CMK (cell line): ENCODE data around the gene FAM107B.
"Not testable (repeated sequence)": the region's sequence is repeated elsewhere in the genome, so short reads cannot be mapped to it uniquely, and the experiment has no call there.

Source experiments
- DNase-seq: peaks from one replicate; pipeline ENCODE4 v3.0.0-alpha.2; 2010; ENCODE audit warnings: low read depth

FAM107B gene

GRCh38 chr10:14601326-14601725, 173.4 kb downstream of the FAM107B start:
- DNase-seq = no peak

- no peak for DNase-seq
Measured at GRCh38 chr10:14600065-14600464, 174.6 kb downstream of the FAM107B start.

- DNase-seq = no peak
Measured at GRCh38 chr10:14598809-14599764, 175.6 kb downstream of the FAM107B start.

GRCh38 chr10:14595526-14596182, 179.0 kb downstream of the FAM107B start:
- no peak for DNase-seq

GRCh38 chr10:14594878-14595525, 179.7 kb downstream of the FAM107B start:
- DNase-seq = no peak

- DNase-seq = no peak
Measured at GRCh38 chr10:14593806-14594205, 180.9 kb downstream of the FAM107B start.

GRCh38 chr10:14592566-14592965, 182.1 kb downstream of the FAM107B start:
- DNase-seq = no peak

- no peak for DNase-seq
Measured at GRCh38 chr10:14592026-14592425, 182.7 kb downstream of the FAM107B start.

- DNase-seq = not testable (repeated sequence)
Measured at GRCh38 chr10:14588938-14589294, 185.8 kb downstream of the FAM107B start.

- no peak for DNase-seq
Measured at GRCh38 chr10:14588084-14588937, 186.4 kb downstream of the FAM107B start.

GRCh38 chr10:14587540-14588083, 187.1 kb downstream of the FAM107B start:
- no peak for DNase-seq

- no peak for DNase-seq
Measured at GRCh38 chr10:14586901-14587300, 187.8 kb downstream of the FAM107B start.

- DNase-seq = no peak
Measured at GRCh38 chr10:14585287-14586193, 189.2 kb downstream of the FAM107B start.

- no peak for DNase-seq
Measured at GRCh38 chr10:14584661-14585060, 190.0 kb downstream of the FAM107B start.

GRCh38 chr10:14583967-14584366, 190.7 kb downstream of the FAM107B start:
- no peak for DNase-seq

- DNase-seq = no peak
Measured at GRCh38 chr10:14583252-14583651, 191.4 kb downstream of the FAM107B start.

GRCh38 chr10:14581553-14582321, 193.0 kb downstream of the FAM107B start:
- DNase-seq = no peak

- DNase-seq = no peak
Measured at GRCh38 chr10:14580671-14581332, 193.9 kb downstream of the FAM107B start.

GRCh38 chr10:14579405-14579804, 195.3 kb downstream of the FAM107B start:
- DNase-seq = no peak
